T-helper 17 cell (primary cell): ENCODE data around the gene ERF. TPM values are rescaled to one million over a fixed set of nuclear protein-coding genes. Genes with fewer than 3 reads are reported as not detected.
"Not testable (repeated sequence)": the region's sequence is repeated elsewhere in the genome, so short reads cannot be mapped to it uniquely, and the experiment has no call there.

Source experiments
- ATAC-seq: fragments of 150-1000 bp; cut with Tn5 transposase; 2 replicates; pipeline ENCODE4 v1.10.0; 2021; ENCODE audit warnings: mild to moderate bottlenecking, moderate library complexity
- DNase-seq, 3 donors: peaks; one replicate each; pipeline versions ENCODE4 v3.0.0 to v3.0.0-alpha.2; 2020 to 2021
- H3K9me3 ChIP-seq: one replicate; pipeline ENCODE4 v1.7.0; 2013; ENCODE audit warnings: low read length, mild to moderate bottlenecking; ENCODE audit not compliant: control insufficient read depth, poor library complexity, severe bottlenecking
- H3K27ac Mint-ChIP-seq: one replicate; pipeline ENCODE4 v1.8.0; 2022; ENCODE audit warnings: mild to moderate bottlenecking, moderate library complexity, mixed read lengths
- H3K27me3 Mint-ChIP-seq: one replicate; pipeline ENCODE4 v1.8.0; 2022; ENCODE audit warnings: mixed read lengths
- H3K36me3 Mint-ChIP-seq: one replicate; pipeline ENCODE4 v1.8.0; 2022; ENCODE audit warnings: low read depth, mixed read lengths
- H3K4me1 Mint-ChIP-seq: one replicate; pipeline ENCODE4 v1.8.0; 2022; ENCODE audit warnings: mild to moderate bottlenecking, mixed read lengths
- H3K4me3 Mint-ChIP-seq: one replicate; pipeline ENCODE4 v1.8.0; 2022; ENCODE audit warnings: mild to moderate bottlenecking, moderate library complexity, mixed read lengths
- total RNA-seq, 4 donors: library from RNA in 2 of 4; stranded (reverse) in 2 of 4; gene quantifications; one replicate each; pipeline ENCODE4 v1.2.3 and lab custom pipeline; 2022 to 2026

The ERF gene
- total RNA-seq, 2 donors from 2014 or later, result 75.8 to 82.1 TPM

DNA sequence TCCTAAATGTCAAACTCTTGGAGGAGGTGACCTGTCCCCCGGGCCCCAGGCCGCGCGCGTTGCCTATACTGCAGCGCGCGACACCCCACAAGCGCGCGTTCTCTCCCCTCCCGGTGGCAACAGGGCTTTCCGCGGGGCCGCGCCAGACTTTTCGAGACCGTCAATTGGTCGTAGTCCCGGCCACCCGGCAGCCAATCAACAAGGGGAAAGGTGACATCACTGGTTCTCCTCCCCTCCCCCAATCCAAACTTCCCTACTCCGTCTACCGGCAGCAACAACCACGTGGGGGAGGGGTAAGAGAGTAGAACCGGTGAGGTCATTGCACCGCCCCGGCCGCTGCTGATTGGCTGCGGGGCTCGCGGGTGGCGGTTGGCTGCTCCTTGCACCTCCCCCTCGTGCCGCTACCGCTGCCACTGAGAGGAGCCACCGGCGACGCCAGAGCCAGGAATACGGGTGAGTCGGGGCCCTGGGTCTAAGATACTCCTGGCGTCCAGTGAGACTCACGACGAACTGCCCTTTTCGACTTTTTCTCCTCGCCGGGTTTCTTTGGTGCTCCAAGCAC lies 13.3 kb upstream of the ERF start:
- Mint-ChIP-seq H3K27ac (no peak overlapping the region), H3K4me1 (peaks cover 27% of the 10 kb centered on the region), H3K36me3 (peaks cover 4% of the 10 kb centered on the region), H3K4me3 (no peak overlapping the region), H3K27me3 (no peaks in the 10 kb centered on the region)
- H3K9me3 ChIP-seq, result no peaks in the 10 kb centered on the region
- DNase-seq (peak; percentile 95 to 96 (median 95)), ATAC-seq (peak; percentile 69)

DNA sequence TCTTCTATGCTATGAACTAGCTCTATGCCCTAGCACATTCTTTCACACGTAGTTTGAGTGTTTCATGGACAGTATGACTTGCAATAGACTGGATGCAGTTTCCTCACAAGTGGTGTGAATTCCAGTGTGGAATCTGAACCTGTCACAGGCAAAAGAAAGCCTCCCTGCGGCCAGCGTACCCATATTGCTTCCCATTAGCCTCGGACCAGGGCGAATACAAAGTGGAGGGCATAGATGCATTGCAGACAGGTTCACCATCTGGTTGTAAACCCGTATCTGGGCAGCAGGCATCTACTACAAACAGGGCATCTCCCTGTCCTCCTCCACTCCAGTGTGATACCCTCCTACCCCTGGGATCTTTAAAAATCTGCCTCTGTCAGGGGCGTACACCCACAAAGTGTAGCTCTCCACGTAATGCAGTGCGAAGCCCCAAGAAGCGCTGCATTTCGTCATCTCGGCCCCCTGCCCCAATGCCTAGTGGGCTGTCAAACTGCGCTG lies 12.8 kb upstream of the ERF start:
- Mint-ChIP-seq H3K36me3 (peaks cover 4% of the 10 kb centered on the region), H3K27ac (no peak overlapping the region)

DNA sequence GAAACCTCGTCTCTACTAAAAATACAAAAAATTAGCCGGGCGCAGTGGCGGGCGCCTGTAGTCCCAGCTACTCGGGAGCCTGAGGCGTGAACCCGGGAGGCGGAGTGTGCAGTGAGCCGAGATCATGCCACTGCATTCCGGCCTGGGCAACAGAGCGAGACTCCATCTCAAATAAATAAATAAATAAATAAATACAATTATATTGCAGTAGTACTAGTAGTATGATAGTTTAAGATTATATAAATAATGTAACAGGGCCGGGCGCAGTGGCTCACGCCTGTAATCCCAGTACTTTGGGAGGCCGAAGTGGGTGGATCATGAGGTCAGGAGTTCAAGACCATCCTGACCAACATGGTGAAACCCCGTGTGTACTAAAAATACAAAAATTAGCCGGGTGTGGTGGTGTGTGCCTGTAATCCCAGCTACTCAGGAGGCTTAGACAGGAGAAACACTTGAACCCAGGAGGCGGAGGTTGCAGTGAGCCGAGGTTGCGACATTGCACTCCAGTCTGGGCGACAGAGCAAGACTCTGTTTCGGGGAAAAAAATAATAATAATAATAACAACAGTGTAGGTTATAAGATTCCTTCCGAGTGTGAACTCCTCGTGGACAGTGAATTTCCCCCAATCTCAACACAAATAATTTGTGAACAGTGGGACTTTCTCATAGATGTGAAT lies 12.1 kb upstream of the ERF start:
- DNase-seq, H3K9me3 ChIP-seq, H3K27ac Mint-ChIP-seq, ATAC-seq, H3K4me3 Mint-ChIP-seq, H3K36me3 Mint-ChIP-seq, H3K27me3 Mint-ChIP-seq: not testable (repeated sequence)
- H3K4me1 Mint-ChIP-seq, result peaks cover 27% of the 10 kb centered on the region

More for the DNA sequence above, 12.8 kb upstream of the ERF start:
- Mint-ChIP-seq H3K4me1 (peaks cover 27% of the 10 kb centered on the region), H3K27me3 (no peaks in the 10 kb centered on the region), H3K4me3 (no peak overlapping the region)
- H3K9me3 ChIP-seq, result no peaks in the 10 kb centered on the region
- DNase-seq (no peak), ATAC-seq (no peak)

DNA sequence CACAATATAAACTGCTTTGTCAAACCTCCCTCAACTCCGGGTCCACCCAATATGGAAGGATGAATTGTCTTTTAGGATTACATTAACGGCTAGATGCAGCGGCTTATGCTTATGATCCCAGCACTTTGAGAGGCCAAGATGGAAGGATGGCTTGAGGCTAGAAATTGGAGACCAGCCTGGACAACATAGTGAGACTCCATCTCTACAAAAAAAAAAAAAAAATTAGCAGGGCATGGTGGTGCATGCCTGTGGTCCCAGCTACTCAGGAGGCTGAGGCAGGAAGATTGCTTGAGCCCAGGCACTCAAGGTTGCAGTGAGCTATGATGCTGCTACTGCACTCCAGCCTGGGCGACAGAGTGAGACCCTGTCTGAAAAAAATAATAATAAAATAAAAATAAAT lies 11.2 kb upstream of the ERF start:
- H3K4me3 Mint-ChIP-seq, H3K27ac Mint-ChIP-seq: not testable (repeated sequence)

DNA sequence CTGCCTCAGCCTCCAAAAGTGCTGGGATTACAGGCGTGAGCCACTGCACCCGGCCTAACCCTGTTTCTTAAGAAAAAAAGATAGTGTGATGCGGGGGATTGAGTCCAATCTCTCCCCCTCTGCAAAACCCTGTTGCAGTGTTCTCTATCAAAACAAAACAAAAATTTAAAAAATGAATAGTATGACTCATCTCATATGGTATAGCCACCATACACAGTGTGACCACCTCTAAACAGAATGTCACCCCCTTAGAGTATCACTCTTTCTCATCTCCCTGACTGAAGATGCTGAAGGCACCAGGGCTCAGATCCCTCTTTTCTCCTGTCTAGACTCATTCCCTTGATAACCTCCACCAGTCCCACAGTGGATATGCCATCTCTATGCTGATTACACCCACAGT lies 6.8 kb upstream of the ERF start:
- H3K4me3 Mint-ChIP-seq, result no peak overlapping the region
- no peaks in the 10 kb centered on the region for H3K9me3 ChIP-seq
- no peaks in the 10 kb centered on the region for H3K27me3 Mint-ChIP-seq
- no peak overlapping the region for H3K27ac Mint-ChIP-seq
- H3K36me3 Mint-ChIP-seq, result peaks cover 2% of the 10 kb centered on the region
- H3K4me1 Mint-ChIP-seq, result peaks cover under 1% of the 10 kb centered on the region
- ATAC-seq (no peak), DNase-seq (no peak)

More for the DNA sequence above, 11.2 kb upstream of the ERF start:
- not testable (repeated sequence) for H3K27me3 Mint-ChIP-seq, ATAC-seq, H3K36me3 Mint-ChIP-seq, DNase-seq, H3K9me3 ChIP-seq
- peaks cover 22% of the 10 kb centered on the region for H3K4me1 Mint-ChIP-seq

GRCh38 chr19:42257842-42258241 lies 2.9 kb upstream of the ERF start:
- not testable (repeated sequence) for H3K27me3 Mint-ChIP-seq, H3K36me3 Mint-ChIP-seq, H3K9me3 ChIP-seq, DNase-seq, H3K4me3 Mint-ChIP-seq, ATAC-seq, H3K27ac Mint-ChIP-seq
- peaks cover 11% of the 10 kb centered on the region for H3K4me1 Mint-ChIP-seq

GRCh38 chr19:42255766-42256745 lies 1.1 kb upstream of the ERF start:
- DNase-seq (no peak), ATAC-seq (no peak)
- Mint-ChIP-seq H3K27me3 (no peaks in the 10 kb centered on the region), H3K4me3 (peak overlapping the region; percentile 86), H3K27ac (peak overlapping the region; percentile 61), H3K36me3 (no peaks in the 10 kb centered on the region), H3K4me1 (peaks cover 20% of the 10 kb centered on the region)
- H3K9me3 ChIP-seq, result no peaks in the 10 kb centered on the region

GRCh38 chr19:42254089-42254849 lies 659 bp downstream of the ERF start:
- H3K27me3 Mint-ChIP-seq, result no peaks in the 10 kb centered on the region
- H3K4me1 Mint-ChIP-seq, result peaks cover 20% of the 10 kb centered on the region
- H3K4me3 Mint-ChIP-seq, result peak overlapping the region; percentile 86
- H3K36me3 Mint-ChIP-seq, result no peaks in the 10 kb centered on the region
- DNase-seq (peak; percentile 63 to 67 (median 64)), ATAC-seq (peak; percentile 54)
- H3K9me3 ChIP-seq, result no peaks in the 10 kb centered on the region
- H3K27ac Mint-ChIP-seq, result no peak overlapping the region

DNA sequence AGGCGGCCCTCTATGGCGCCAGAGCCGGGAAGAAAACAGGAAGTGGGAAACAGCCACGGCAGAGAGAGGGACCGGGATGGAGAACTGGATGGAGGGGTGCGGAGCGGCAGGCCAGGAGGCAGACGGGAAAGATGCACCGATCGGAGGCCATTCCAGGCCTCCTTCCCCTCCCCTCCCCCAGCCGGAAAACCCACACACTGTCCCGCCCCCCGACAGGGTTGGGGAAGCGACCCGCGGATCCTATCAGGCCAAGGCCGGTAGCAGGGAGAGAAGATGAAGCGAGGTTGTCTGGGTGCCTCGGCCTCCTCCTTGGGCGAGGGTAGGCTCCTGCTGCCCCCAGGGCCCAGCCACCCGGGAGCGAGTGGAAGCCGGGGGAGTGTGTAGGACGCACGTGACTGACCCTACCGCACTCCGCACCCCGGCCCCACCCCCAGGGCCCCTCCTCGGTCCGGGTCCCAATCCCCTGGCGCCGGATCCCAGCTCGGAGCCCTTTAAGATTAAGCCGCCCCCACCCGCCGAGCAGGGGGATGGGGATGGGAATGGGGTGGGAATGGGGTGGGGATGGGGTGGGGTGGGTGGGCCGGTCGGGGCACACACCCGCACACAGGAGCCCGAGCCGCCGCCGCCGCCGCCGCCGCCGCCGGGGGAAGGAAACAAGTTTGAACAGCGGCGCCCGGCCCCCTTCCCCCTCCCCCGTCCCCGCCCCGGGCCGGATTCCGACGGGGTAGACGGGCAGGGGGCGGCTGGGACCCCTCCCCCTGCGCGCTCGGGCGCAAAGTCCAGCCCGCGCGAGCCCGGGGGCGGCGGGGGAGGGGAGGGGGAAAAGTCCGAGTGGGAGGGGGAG lies 1.5 kb downstream of the ERF start:
- Mint-ChIP-seq H3K27ac (peak overlapping the region; percentile 94), H3K4me3 (peak overlapping the region; percentile 96), H3K27me3 (no peaks in the 10 kb centered on the region), H3K36me3 (no peaks in the 10 kb centered on the region), H3K4me1 (peaks cover 22% of the 10 kb centered on the region)
- H3K9me3 ChIP-seq, result no peaks in the 10 kb centered on the region
- ATAC-seq, result peak; percentile 32
- DNase-seq, result peak; percentile 37 to 63 (median 58)

GRCh38 chr19:42252365-42253244 lies 2.3 kb downstream of the ERF start:
- no peak for DNase-seq
- no peak for ATAC-seq
- H3K4me1 Mint-ChIP-seq, result peaks cover 22% of the 10 kb centered on the region
- H3K36me3 Mint-ChIP-seq, result no peaks in the 10 kb centered on the region
- H3K9me3 ChIP-seq, result no peaks in the 10 kb centered on the region
- no peaks in the 10 kb centered on the region for H3K27me3 Mint-ChIP-seq
- H3K27ac Mint-ChIP-seq, result peak overlapping the region; percentile 94
- H3K4me3 Mint-ChIP-seq, result peak overlapping the region; percentile 96

DNA sequence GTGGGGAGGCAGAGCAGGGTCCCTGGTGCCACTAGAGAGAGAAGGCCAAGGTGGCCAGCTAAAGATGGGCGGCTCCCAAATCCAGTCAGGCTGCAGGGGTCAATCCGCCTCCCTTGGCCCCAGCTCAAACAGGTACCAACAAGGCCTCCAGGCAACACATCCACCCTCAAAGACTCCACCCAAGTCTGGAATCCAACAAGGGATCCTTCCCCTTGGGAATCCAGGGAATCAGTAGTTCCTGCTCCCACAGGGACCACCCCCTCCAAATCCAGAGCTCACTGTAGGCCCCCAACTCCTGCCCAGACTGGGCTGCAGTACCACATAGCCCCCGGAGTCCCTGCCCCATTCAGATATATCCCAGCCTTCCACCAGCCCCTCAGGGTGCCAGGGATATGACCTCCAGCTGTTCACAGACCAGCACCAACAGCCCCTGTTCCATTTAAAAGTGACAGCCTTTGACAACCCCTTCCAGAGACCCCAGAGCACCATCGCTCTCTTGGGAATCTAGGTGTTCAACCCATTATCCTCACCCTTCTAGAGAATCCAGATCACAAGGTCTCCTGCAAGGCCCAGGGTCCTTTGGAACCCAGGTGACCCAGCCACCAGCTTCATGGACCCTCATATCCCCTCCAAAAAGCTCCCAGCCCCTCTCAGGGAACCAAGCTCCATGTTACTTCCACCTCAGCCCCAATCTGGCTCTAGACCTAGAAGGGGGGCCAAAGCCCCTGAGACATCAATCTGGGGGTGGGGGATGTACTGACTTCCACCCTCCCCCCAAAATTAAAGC lies 3.2 kb downstream of the ERF start:
- ATAC-seq (no peak), DNase-seq (no peak)
- H3K4me3 Mint-ChIP-seq, result peak overlapping the region; percentile 59
- H3K4me1 Mint-ChIP-seq, result peaks cover 24% of the 10 kb centered on the region
- H3K27me3 Mint-ChIP-seq, result no peaks in the 10 kb centered on the region
- peak overlapping the region; percentile 94 for H3K27ac Mint-ChIP-seq
- no peaks in the 10 kb centered on the region for H3K36me3 Mint-ChIP-seq
- H3K9me3 ChIP-seq, result no peaks in the 10 kb centered on the region
